Thyroid gland (tissue), 4 donors: Measurements from ENCODE around the gene SMIM10L2A.

Source experiments
- CTCF ChIP-seq, 6 experiments: fragments of 200-600 bp in 3 of 6; fragments of 450-650 bp in 3 of 6; sonication (generic) in 3 of 6; IDR thresholded peaks; one replicate each; pipeline ENCODE4 v1.5.1; 2016 to 2019; ENCODE audit warnings: antibody characterized with exemption in 6 of 6, mild to moderate bottlenecking in 2 of 6, inconsistent platforms in 1 of 6, moderate library complexity in 1 of 6
- POLR2A ChIP-seq, 2 donors: fragments of 450-650 bp; IDR thresholded peaks; one replicate each; pipeline ENCODE4 v1.6.1; 2017; ENCODE audit warnings: antibody characterized with exemption in 2 of 2, mild to moderate bottlenecking in 2 of 2, moderate library complexity in 1 of 2

GRCh38 chrX:135416546-135416945, 5.2 kb upstream of the SMIM10L2A start:
- TF ChIP-seq POLR2A (IDR thresholded peaks at IDR 0.05) (no peak), CTCF (IDR thresholded peaks at IDR 0.05) (no peak)
